ENCODE data around the gene ZFP92.

DNA sequence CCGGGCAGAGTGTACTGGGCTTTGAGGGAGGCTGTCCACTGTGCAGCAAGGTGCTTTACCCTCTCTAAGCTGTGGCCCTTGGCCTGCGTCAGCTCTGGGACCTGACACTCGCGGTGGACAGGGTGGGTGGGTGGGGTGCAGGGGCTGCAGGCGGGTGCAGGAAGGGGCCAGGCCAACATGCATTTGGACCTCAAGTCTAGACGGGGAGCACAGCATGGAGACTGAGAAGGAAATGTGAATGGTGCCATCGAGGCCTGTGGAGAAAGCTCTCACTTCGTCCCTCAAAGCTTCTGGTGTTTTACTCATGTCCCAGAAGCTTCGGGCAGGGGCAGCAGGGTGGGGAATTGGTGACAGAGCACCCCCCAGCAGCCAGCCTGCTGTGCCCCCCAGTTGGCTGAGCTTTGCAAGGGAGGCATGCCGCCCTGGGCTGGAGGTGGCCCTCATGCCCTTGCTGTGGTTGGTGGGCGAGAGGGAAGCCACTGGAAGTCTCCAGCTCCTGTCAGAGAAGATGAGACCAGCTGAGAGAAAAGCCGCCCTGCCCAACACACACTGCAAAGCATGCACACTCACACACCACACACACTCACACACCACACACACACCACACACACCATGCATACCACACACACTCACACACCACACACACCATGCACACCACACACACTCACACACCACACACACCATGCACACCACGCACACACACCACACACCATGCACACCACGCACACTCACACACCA lies 22.4 kb upstream of the ZFP92 start:
- TF ChIP-seq, protein P1, sequence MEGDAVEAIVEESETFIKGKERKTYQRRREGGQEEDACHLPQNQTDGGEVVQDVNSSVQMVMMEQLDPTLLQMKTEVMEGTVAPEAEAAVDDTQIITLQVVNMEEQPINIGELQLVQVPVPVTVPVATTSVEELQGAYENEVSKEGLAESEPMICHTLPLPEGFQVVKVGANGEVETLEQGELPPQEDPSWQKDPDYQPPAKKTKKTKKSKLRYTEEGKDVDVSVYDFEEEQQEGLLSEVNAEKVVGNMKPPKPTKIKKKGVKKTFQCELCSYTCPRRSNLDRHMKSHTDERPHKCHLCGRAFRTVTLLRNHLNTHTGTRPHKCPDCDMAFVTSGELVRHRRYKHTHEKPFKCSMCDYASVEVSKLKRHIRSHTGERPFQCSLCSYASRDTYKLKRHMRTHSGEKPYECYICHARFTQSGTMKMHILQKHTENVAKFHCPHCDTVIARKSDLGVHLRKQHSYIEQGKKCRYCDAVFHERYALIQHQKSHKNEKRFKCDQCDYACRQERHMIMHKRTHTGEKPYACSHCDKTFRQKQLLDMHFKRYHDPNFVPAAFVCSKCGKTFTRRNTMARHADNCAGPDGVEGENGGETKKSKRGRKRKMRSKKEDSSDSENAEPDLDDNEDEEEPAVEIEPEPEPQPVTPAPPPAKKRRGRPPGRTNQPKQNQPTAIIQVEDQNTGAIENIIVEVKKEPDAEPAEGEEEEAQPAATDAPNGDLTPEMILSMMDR (conservative IDR thresholded peaks at IDR 0.05 in 1 of 2, IDR thresholded peaks at IDR 0.05 in 1 of 2; ENCODE audit: extremely low read depth in 1 of 2, insufficient read depth in 1 of 2, low read depth in 1 of 2, low read length in 2 of 2), result no peak
- no peak for TF ChIP-seq EZH2 (IDR thresholded peaks at IDR 0.05; ENCODE audit: borderline replicate concordance, low read length)

Measured in mammary epithelial cell (primary cell).